ENCODE results near the gene MAPK10. TPM values are rescaled to one million over a fixed set of nuclear protein-coding genes. Genes with fewer than 3 reads are reported as not detected.
A peak's percentile ranks its signal among the peaks of the same experiment; 100 is the strongest.

MAPK10 gene
- total and polyA plus RNA-seq, 4 donors, result 93.5 to 202 (median 106) TPM

DNA sequence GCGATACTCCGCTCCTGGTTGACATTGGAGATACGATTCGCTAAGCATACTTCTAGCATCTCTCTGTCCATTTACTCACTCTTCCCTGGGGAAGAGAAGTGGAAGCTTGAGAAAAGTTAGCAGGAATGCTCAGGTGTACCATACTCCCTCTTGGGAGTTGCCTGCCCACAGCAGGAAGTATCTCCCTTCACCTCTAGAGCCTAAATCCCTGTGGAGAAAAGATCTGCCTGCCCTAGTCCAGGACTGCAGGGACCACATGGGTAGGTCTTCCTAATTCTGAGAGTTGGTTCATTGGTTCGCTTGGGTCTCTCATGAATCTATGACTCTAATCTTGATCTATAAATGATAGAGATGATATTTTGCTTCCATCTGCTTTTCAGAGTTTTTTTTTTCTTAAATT, 26.3 kb upstream of the MAPK10 start:
- WGBS (ENCODE audit: insufficient coverage), result no CpG with 5 or more reads among the region's 5 CpGs
- Histone ChIP-seq H3K27ac (ENCODE audit: low read depth, low read length) (no peak overlapping the region), H3K4me1 (ENCODE audit: control insufficient read depth, insufficient read depth, low read length) (no peaks in the 10 kb centered on the region), H3K36me3 (ENCODE audit: control insufficient read depth, insufficient read depth, low read length) (no peaks in the 10 kb centered on the region), H3K9me3 (ENCODE audit: control insufficient read depth, insufficient read depth, low read length) (no peaks in the 10 kb centered on the region), H3K27me3 (ENCODE audit: control insufficient read depth, insufficient read depth, low read length) (no peaks in the 10 kb centered on the region), H3K4me3 (ENCODE audit: low read depth, low read length) (no peak overlapping the region)
- no peak for DNase-seq (ENCODE audit: low read depth in 4 of 6, low spot score in 6 of 6)

DNA sequence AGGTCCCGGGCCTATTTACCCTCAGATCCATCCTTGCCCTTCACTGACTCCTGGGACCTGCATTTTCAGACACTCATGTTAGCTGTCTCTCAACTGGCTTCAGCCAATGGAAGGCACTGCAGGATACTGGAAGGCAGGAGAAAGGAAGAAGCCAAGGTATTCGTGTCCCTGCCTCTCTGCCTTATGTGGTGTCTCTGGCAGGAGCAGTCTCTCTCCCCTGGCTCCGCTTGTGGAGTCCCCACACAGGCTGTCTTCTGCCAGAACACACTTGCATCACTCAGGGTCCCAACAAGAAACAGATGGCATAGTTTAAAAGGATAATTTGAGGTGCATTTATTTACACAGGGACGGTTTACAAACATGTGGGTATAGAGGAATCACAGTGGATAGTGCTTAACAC, 21.6 kb upstream of the MAPK10 start:
- no peaks in the 10 kb centered on the region for H3K36me3 ChIP-seq (ENCODE audit: control insufficient read depth, insufficient read depth, low read length)
- H3K4me1 ChIP-seq (ENCODE audit: control insufficient read depth, insufficient read depth, low read length), result no peaks in the 10 kb centered on the region
- 88% methylated on average over 1 of the region's 4 CpGs for WGBS (ENCODE audit: insufficient coverage)
- no peak overlapping the region for H3K4me3 ChIP-seq (ENCODE audit: low read depth, low read length)
- H3K9me3 ChIP-seq (ENCODE audit: control insufficient read depth, insufficient read depth, low read length), result no peaks in the 10 kb centered on the region
- H3K27ac ChIP-seq (ENCODE audit: low read depth, low read length), result no peak overlapping the region
- no peaks in the 10 kb centered on the region for H3K27me3 ChIP-seq (ENCODE audit: control insufficient read depth, insufficient read depth, low read length)
- DNase-seq (ENCODE audit: low read depth in 4 of 6, low spot score in 6 of 6), result peak in 1 of 6 donors; percentile 65

DNA sequence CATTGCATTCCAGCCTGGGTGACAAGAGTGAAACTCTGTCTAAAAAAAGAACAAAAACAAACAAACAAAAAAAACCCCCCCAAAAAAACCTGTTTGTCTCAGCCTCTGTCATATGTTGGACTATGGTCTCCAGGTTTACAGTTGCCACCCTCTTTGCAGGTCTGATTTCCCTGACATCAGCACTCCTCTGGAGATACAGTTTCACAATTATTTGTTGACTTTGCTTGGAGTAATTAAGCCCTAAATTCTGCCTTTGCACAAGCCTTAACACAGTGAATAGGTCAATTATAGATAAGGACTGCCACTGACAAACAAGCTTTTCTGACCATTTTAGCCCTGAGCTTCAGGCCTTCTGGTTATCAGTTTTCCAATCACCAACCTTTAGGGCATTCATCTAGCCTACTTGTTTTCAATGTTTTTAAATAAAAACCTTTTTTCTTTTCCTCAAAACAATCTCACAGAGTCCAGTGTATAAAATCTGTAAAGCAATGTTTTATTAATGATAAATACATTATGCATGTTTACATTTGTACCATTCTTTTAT, 20.4 kb upstream of the MAPK10 start:
- no peaks in the 10 kb centered on the region for H3K27me3 ChIP-seq (ENCODE audit: control insufficient read depth, insufficient read depth, low read length)
- H3K36me3 ChIP-seq (ENCODE audit: control insufficient read depth, insufficient read depth, low read length), result no peaks in the 10 kb centered on the region
- no peak overlapping the region for H3K4me3 ChIP-seq (ENCODE audit: low read depth, low read length)
- H3K9me3 ChIP-seq (ENCODE audit: control insufficient read depth, insufficient read depth, low read length), result no peaks in the 10 kb centered on the region
- no peak overlapping the region for H3K27ac ChIP-seq (ENCODE audit: low read depth, low read length)
- H3K4me1 ChIP-seq (ENCODE audit: control insufficient read depth, insufficient read depth, low read length), result no peaks in the 10 kb centered on the region
- DNase-seq (ENCODE audit: low read depth in 4 of 6, low spot score in 6 of 6), result no peak

DNA sequence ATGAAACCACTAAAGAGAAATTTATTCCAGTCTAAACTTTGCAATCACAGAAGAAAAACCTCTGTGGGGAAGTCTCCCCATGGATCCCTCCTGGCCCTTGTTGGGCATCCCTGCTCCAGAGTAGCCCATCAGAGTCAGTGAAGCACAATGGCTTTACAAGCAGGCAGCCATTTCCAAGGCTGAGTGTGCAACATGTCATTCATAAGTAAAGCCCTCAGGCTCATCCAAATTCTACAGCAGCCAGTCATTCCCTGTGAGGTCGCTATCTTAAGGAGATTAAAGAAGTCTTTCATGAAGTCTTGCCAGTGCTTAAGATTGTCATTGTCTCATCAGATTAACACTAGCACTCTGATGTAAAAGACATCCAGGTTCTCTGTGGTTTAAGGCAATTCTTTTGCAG, 17.0 kb upstream of the MAPK10 start:
- no peaks in the 10 kb centered on the region for H3K9me3 ChIP-seq (ENCODE audit: control insufficient read depth, insufficient read depth, low read length)
- DNase-seq (ENCODE audit: low read depth in 4 of 6, low spot score in 6 of 6), result no peak
- no peaks in the 10 kb centered on the region for H3K4me1 ChIP-seq (ENCODE audit: control insufficient read depth, insufficient read depth, low read length)
- no peaks in the 10 kb centered on the region for H3K36me3 ChIP-seq (ENCODE audit: control insufficient read depth, insufficient read depth, low read length)
- WGBS (ENCODE audit: insufficient coverage), result no CpG with 5 or more reads among the region's 1 CpG
- H3K4me3 ChIP-seq (ENCODE audit: low read depth, low read length), result no peak overlapping the region
- H3K27ac ChIP-seq (ENCODE audit: low read depth, low read length), result no peak overlapping the region
- no peaks in the 10 kb centered on the region for H3K27me3 ChIP-seq (ENCODE audit: control insufficient read depth, insufficient read depth, low read length)

DNA sequence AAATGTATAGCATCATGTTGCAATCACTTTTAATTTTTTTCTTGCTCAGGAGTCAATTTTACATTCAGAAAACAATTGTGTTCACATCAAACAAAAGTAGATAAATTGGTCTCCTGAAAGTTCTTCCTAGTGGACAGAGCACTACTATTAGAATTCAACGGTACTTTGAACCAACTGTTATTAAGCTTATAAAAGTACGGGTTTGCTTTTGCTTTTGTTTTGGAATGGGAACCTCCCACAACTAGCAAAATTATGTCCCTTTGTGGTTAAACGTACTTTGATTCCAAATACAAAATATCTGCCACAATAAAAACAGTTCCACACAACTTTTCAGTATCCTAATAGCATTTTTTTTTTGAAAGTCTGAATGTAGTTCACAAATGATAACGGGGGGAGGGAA, 8.6 kb upstream of the MAPK10 start:
- no peaks in the 10 kb centered on the region for H3K36me3 ChIP-seq (ENCODE audit: control insufficient read depth, insufficient read depth, low read length)
- no CpG with 5 or more reads among the region's 4 CpGs for WGBS (ENCODE audit: insufficient coverage)
- H3K27me3 ChIP-seq (ENCODE audit: control insufficient read depth, insufficient read depth, low read length), result no peaks in the 10 kb centered on the region
- no peaks in the 10 kb centered on the region for H3K4me1 ChIP-seq (ENCODE audit: control insufficient read depth, insufficient read depth, low read length)
- no peak overlapping the region for H3K4me3 ChIP-seq (ENCODE audit: low read depth, low read length)
- no peak for DNase-seq (ENCODE audit: low read depth in 4 of 6, low spot score in 6 of 6)
- H3K27ac ChIP-seq (ENCODE audit: low read depth, low read length), result no peak overlapping the region
- no peaks in the 10 kb centered on the region for H3K9me3 ChIP-seq (ENCODE audit: control insufficient read depth, insufficient read depth, low read length)

DNA sequence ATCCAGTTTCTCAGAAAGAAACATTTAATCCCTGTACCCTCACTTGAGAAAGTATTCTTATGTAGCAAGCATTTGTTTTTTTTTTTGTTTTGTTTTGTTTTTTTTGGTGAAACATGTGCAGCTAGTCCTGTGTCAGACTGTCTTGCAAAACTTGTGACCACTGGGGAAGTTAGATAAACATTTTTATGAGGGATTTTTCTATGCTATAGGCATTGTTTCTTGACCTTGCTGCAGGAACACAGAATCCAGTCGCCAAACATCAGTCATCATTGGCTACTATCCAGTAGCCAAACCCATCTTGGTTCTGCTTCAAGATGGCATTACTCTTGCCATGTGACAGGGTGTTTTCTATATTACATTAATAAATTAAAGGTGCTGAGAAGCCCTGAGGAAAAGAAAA, 7.7 kb upstream of the MAPK10 start:
- Histone ChIP-seq H3K27ac (ENCODE audit: low read depth, low read length) (no peak overlapping the region), H3K36me3 (ENCODE audit: control insufficient read depth, insufficient read depth, low read length) (no peaks in the 10 kb centered on the region), H3K4me1 (ENCODE audit: control insufficient read depth, insufficient read depth, low read length) (no peaks in the 10 kb centered on the region), H3K4me3 (ENCODE audit: low read depth, low read length) (no peak overlapping the region), H3K9me3 (ENCODE audit: control insufficient read depth, insufficient read depth, low read length) (no peaks in the 10 kb centered on the region), H3K27me3 (ENCODE audit: control insufficient read depth, insufficient read depth, low read length) (no peaks in the 10 kb centered on the region)
- no peak for DNase-seq (ENCODE audit: low read depth in 4 of 6, low spot score in 6 of 6)
- WGBS (ENCODE audit: insufficient coverage), result no CpG with 5 or more reads among the region's 1 CpG

DNA sequence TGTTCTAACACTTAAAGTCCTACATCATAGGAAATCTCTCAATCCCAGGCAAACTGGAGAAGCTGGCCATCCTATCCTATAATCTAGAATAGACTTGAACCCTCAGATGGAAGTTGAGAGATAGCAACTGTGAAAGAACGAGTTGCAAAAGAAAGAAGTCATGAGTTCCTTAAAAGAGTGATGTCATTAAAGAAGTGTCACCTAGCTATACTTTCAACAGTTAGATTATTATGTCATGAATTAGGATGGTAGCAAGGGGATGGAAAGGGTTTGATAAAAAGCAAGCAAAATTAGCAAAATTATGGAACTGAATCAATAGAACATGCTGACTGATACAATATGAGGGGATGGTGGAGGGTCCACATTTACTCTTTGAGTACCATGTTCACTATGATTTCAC, 7.1 kb upstream of the MAPK10 start:
- Histone ChIP-seq H3K27me3 (ENCODE audit: control insufficient read depth, insufficient read depth, low read length) (no peaks in the 10 kb centered on the region), H3K27ac (ENCODE audit: low read depth, low read length) (no peak overlapping the region), H3K9me3 (ENCODE audit: control insufficient read depth, insufficient read depth, low read length) (no peaks in the 10 kb centered on the region), H3K4me1 (ENCODE audit: control insufficient read depth, insufficient read depth, low read length) (no peaks in the 10 kb centered on the region), H3K36me3 (ENCODE audit: control insufficient read depth, insufficient read depth, low read length) (no peaks in the 10 kb centered on the region), H3K4me3 (ENCODE audit: low read depth, low read length) (no peak overlapping the region)
- WGBS (ENCODE audit: insufficient coverage), result no CpG with 5 or more reads among the region's 1 CpG
- no peak for DNase-seq (ENCODE audit: low read depth in 4 of 6, low spot score in 6 of 6)

DNA sequence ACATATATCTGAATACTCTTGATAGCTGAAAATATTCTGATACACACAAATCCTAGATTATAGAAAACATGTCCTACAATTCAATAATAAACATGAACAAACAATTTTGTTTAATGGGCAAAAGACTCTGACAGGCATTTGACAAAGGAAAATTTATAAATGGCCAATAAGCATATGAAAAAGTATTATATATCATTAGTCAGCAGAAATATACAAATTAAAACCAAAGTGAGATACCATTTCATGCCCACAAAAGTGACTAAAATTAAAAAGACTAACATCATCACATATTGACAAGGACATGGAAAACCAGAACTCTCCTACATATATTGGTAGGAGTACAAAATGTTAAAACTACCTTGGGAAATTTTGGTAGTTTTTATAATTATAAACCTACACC, 2.7 kb upstream of the MAPK10 start:
- Histone ChIP-seq H3K27me3 (ENCODE audit: control insufficient read depth, insufficient read depth, low read length) (no peaks in the 10 kb centered on the region), H3K4me3 (ENCODE audit: low read depth, low read length) (no peak overlapping the region), H3K4me1 (ENCODE audit: control insufficient read depth, insufficient read depth, low read length) (peaks cover 3% of the 10 kb centered on the region), H3K36me3 (ENCODE audit: control insufficient read depth, insufficient read depth, low read length) (no peaks in the 10 kb centered on the region), H3K27ac (ENCODE audit: low read depth, low read length) (no peak overlapping the region), H3K9me3 (ENCODE audit: control insufficient read depth, insufficient read depth, low read length) (no peaks in the 10 kb centered on the region)
- no peak for DNase-seq (ENCODE audit: low read depth in 4 of 6, low spot score in 6 of 6)

DNA sequence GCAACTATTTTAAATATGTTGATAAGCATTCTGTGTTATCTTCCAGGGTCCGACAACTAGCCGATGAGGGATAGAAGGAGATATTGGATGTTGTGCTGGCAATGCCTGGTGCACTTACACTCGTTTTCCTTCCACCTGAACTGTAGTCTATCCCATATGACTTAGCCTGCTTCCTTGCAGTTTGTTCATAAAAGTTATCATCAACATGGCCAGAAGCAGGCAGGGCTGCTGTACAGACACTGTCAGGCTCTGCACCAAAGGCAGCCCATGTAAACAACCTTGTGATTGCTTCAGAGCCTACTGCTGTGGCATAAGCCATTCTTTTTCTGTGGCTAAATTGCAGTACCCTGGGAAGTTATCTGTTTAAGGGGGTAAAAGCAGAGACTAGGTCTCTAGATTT, 1.6 kb downstream of the MAPK10 start:
- WGBS (ENCODE audit: insufficient coverage), result 0% methylated on average over 1 of the region's 3 CpGs
- peak in 4 of 6 donors; percentile 33 to 87 (median 58) for DNase-seq (ENCODE audit: low read depth in 4 of 6, low spot score in 6 of 6)
- peak overlapping the region; percentile 95 for H3K27ac ChIP-seq (ENCODE audit: low read depth, low read length)
- no peaks in the 10 kb centered on the region for H3K36me3 ChIP-seq (ENCODE audit: control insufficient read depth, insufficient read depth, low read length)
- H3K4me1 ChIP-seq (ENCODE audit: control insufficient read depth, insufficient read depth, low read length), result peaks cover 3% of the 10 kb centered on the region
- H3K9me3 ChIP-seq (ENCODE audit: control insufficient read depth, insufficient read depth, low read length), result no peaks in the 10 kb centered on the region
- no peaks in the 10 kb centered on the region for H3K27me3 ChIP-seq (ENCODE audit: control insufficient read depth, insufficient read depth, low read length)
- H3K4me3 ChIP-seq (ENCODE audit: low read depth, low read length), result peak overlapping the region; percentile 71

DNA sequence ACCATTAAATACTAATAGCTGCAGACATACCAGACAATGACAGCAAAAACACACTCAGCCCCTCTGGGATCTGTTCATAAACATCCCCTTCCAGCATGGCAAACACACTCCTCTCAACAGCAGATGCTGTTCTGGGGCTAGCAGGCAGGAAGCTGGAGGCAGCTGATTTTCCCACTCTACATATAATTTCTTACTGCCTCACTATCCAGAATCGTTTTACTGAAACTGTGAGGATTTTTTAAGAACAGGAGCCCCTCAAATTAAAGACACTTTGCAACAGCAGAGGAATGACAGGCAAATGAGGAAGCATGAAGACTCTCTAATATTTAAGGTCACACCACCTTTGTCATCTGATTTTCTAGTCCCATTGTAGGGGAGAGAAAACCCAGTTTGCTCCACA, 2.2 kb downstream of the MAPK10 start:
- no CpG with 5 or more reads among the region's 1 CpG for WGBS (ENCODE audit: insufficient coverage)

More for the DNA sequence above, 2.2 kb downstream of the MAPK10 start:
- Histone ChIP-seq H3K9me3 (ENCODE audit: control insufficient read depth, insufficient read depth, low read length) (no peaks in the 10 kb centered on the region), H3K36me3 (ENCODE audit: control insufficient read depth, insufficient read depth, low read length) (no peaks in the 10 kb centered on the region), H3K4me1 (ENCODE audit: control insufficient read depth, insufficient read depth, low read length) (peaks cover 3% of the 10 kb centered on the region), H3K27ac (ENCODE audit: low read depth, low read length) (peak overlapping the region; percentile 95), H3K4me3 (ENCODE audit: low read depth, low read length) (peak overlapping the region; percentile 71), H3K27me3 (ENCODE audit: control insufficient read depth, insufficient read depth, low read length) (no peaks in the 10 kb centered on the region)
- peak in 3 of 6 donors; percentile 21 to 89 (median 70) for DNase-seq (ENCODE audit: low read depth in 4 of 6, low spot score in 6 of 6)

Data from spinal cord (tissue), 10 donors.